SK-N-MC (cell line): ENCODE data around the gene COASY.

Source experiments
- DNase-seq: peaks from one replicate; pipeline ENCODE4 v3.0.0-alpha.2; 2011; ENCODE audit warnings: low read depth, low spot score
- H3K27ac ChIP-seq: fragments of 200-600 bp; sonication (generic); 2 replicates; pipeline ENCODE4 v1.5.1; 2016; ENCODE audit warnings: mixed run types
- H3K36me3 ChIP-seq: fragments of 200-600 bp; sonication (generic); 2 replicates; pipeline ENCODE4 v1.6.1; 2017; ENCODE audit warnings: antibody characterized with exemption, low read length, mixed read lengths; ENCODE audit not compliant: insufficient read depth
- H3K4me3 ChIP-seq: fragments of 200-600 bp; sonication (generic); 2 replicates; pipeline ENCODE4 v1.5.1; 2016
- H3K9ac ChIP-seq: fragments of 200-600 bp; sonication (generic); 2 replicates; pipeline ENCODE4 v1.8.0; 2017; ENCODE audit warnings: mixed run types, mixed read lengths; ENCODE audit not compliant: insufficient read length
- H3K9me3 ChIP-seq: fragments of 200-600 bp; sonication (generic); 2 replicates; pipeline ENCODE4 v1.6.1; 2017; ENCODE audit warnings: low read depth, mild to moderate bottlenecking, antibody characterized with exemption, low read length, moderate library complexity, mixed read lengths
- EZH2 ChIP-seq: fragments of 200-600 bp; sonication (generic); IDR thresholded peaks from one replicate; pipeline ENCODE4 v1.6.1; 2017; ENCODE audit warnings: antibody characterized with exemption
- FOXP2 ChIP-seq: optimal IDR thresholded peaks from 2 replicates; pipeline ENCODE3; 2011; ENCODE audit warnings: mild to moderate bottlenecking, moderate library complexity; ENCODE audit not compliant: insufficient read depth; ENCODE audit errors: extremely low read length, control extremely low read depth
- POLR2AphosphoS5 ChIP-seq: IDR thresholded peaks from 2 replicates; pipeline ENCODE4 v1.6.1; 2012; ENCODE audit warnings: mild to moderate bottlenecking, low read depth, low read length, borderline replicate concordance

The COASY gene

GRCh38 chr17:42527932-42528331 is 34.0 kb upstream of the COASY start:
- no peak for DNase-seq
- Histone ChIP-seq H3K27ac (no peak overlapping the region), H3K9ac (no peak overlapping the region)

GRCh38 chr17:42529061-42529460 is 32.9 kb upstream of the COASY start:
- Histone ChIP-seq H3K4me3 (no peak overlapping the region), H3K36me3 (no peaks in the 10 kb centered on the region), H3K27ac (no peak overlapping the region), H3K9me3 (no peaks in the 10 kb centered on the region), H3K9ac (no peak overlapping the region)
- no peak for TF ChIP-seq EZH2
- TF ChIP-seq FOXP2: no peak
- no peak for TF ChIP-seq POLR2AphosphoS5
- DNase-seq: no peak

More at GRCh38 chr17:42527932-42528331, 34.0 kb upstream of the COASY start:
- H3K36me3 ChIP-seq: no peaks in the 10 kb centered on the region
- TF ChIP-seq POLR2AphosphoS5 (no peak), EZH2 (no peak), FOXP2 (no peak)
- H3K9me3 ChIP-seq: no peaks in the 10 kb centered on the region
- H3K4me3 ChIP-seq: no peak overlapping the region

GRCh38 chr17:42530952-42531454 is 30.9 kb upstream of the COASY start:
- TF ChIP-seq EZH2 (no peak), FOXP2 (no peak), POLR2AphosphoS5 (no peak)
- Histone ChIP-seq H3K36me3 (no peaks in the 10 kb centered on the region), H3K9me3 (no peaks in the 10 kb centered on the region), H3K9ac (no peak overlapping the region), H3K27ac (no peak overlapping the region), H3K4me3 (no peak overlapping the region)
- no peak for DNase-seq

GRCh38 chr17:42531455-42532354 is 30.2 kb upstream of the COASY start:
- Histone ChIP-seq H3K4me3 (peak overlapping the region; percentile 74), H3K27ac (no peak overlapping the region), H3K9ac (no peak overlapping the region), H3K9me3 (no peaks in the 10 kb centered on the region), H3K36me3 (no peaks in the 10 kb centered on the region)
- TF ChIP-seq POLR2AphosphoS5: no peak
- TF ChIP-seq EZH2: no peak
- TF ChIP-seq FOXP2: no peak
- no peak for DNase-seq

GRCh38 chr17:42535155-42536047 is 26.5 kb upstream of the COASY start:
- peak overlapping the region; percentile 27 for H3K27ac ChIP-seq
- no peak for DNase-seq

GRCh38 chr17:42536048-42536371 is 25.9 kb upstream of the COASY start, which contains the start of gene NAGLU:
NAGLU (plus strand) TSS chr17:42536241; CDS start chr17:42536273, 32 bp downstream.
- H3K27ac ChIP-seq: peak within 1 kb of the TSS; percentile 27
- no peak for TF ChIP-seq EZH2
- TF ChIP-seq POLR2AphosphoS5: peak; percentile 60
- no peak for TF ChIP-seq FOXP2
- peak within 1 kb of the TSS; percentile 55 for H3K9ac ChIP-seq
- peak within 1 kb of the TSS; percentile 79 for H3K4me3 ChIP-seq
- 0 out of 2 replicates have a peak, but pooled peaks cover 3% of the 10 kb centered on the region for H3K36me3 ChIP-seq
- H3K9me3 ChIP-seq: no peaks in the 10 kb centered on the region
- DNase-seq: no peak

More at GRCh38 chr17:42535155-42536047, 26.5 kb upstream of the COASY start:
- Histone ChIP-seq H3K9ac (no peak overlapping the region), H3K36me3 (0 out of 2 replicates have a peak, but pooled peaks cover 3% of the 10 kb centered on the region), H3K9me3 (no peaks in the 10 kb centered on the region), H3K4me3 (peak overlapping the region; percentile 79)
- TF ChIP-seq EZH2: no peak
- TF ChIP-seq POLR2AphosphoS5: no peak
- TF ChIP-seq FOXP2: no peak

GRCh38 chr17:42536372-42537155 is 25.4 kb upstream of the COASY start:
- Histone ChIP-seq H3K36me3 (0 out of 2 replicates have a peak, but pooled peaks cover 3% of the 10 kb centered on the region), H3K27ac (no peak overlapping the region), H3K4me3 (peak overlapping the region; percentile 79), H3K9ac (peak overlapping the region; percentile 55), H3K9me3 (no peaks in the 10 kb centered on the region)
- TF ChIP-seq POLR2AphosphoS5 (0 out of 2 replicates have a peak, but pooled peaks have one; percentile 14), FOXP2 (no peak), EZH2 (no peak)
- no peak for DNase-seq
